GM19455 (cell line): ENCODE data around the gene SLC9A5.

ENCODE experiments used
- ATAC-seq: cut with Tn5 transposase; IDR thresholded peaks from one replicate; pipeline ENCODE4 v1.9.1; 2021; ENCODE audit not compliant: unreplicated experiment

Gene SLC9A5

GRCh38 chr16:67238806-67239470 is 9.8 kb upstream of the SLC9A5 start:
- no peak for ATAC-seq

DNA sequence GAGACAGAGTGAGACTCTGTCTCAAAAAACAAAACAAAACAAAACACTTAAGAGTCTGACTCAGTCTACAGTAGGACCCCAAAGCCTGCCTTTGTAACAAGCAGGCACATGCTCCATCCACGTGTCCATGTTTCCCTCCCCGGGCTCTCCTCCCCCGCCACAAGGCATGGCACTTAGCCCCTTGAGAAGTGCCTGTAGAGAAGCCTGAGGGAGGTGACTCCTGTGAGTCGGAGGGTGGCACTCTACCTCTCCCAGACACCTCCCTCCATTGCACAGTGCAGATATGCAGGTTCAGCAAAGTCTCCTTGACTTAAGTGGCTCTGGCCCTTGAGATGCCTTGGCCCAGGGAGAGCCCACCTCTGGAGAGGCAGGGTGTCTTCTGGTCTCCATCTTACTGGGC is 8.3 kb upstream of the SLC9A5 start:
- ATAC-seq = no peak

- ATAC-seq = no peak
Observed at GRCh38 chr16:67241008-67241900, 7.5 kb upstream of the SLC9A5 start.

GRCh38 chr16:67242138-67242730 is 6.5 kb upstream of the SLC9A5 start:
- no peak for ATAC-seq

DNA sequence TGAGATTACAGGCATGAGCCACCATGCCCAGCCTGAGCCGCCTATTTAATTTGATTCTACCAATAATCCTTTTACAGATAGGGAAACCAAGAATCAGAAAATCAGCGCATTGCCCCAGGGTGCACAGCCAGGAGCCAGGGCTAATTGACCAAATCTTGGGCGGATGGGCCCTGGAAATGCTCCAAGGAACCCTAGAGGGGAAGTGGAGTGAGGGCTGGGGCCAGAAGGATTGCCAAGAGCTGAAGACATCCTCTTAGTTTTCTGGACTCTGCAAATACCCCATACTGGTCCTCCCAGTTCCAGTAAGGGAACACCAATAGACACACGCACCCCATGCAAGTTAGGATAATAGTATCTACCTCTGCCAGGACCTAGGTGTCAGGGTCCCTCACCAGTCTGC is 5.3 kb upstream of the SLC9A5 start:
- no peak for ATAC-seq

DNA sequence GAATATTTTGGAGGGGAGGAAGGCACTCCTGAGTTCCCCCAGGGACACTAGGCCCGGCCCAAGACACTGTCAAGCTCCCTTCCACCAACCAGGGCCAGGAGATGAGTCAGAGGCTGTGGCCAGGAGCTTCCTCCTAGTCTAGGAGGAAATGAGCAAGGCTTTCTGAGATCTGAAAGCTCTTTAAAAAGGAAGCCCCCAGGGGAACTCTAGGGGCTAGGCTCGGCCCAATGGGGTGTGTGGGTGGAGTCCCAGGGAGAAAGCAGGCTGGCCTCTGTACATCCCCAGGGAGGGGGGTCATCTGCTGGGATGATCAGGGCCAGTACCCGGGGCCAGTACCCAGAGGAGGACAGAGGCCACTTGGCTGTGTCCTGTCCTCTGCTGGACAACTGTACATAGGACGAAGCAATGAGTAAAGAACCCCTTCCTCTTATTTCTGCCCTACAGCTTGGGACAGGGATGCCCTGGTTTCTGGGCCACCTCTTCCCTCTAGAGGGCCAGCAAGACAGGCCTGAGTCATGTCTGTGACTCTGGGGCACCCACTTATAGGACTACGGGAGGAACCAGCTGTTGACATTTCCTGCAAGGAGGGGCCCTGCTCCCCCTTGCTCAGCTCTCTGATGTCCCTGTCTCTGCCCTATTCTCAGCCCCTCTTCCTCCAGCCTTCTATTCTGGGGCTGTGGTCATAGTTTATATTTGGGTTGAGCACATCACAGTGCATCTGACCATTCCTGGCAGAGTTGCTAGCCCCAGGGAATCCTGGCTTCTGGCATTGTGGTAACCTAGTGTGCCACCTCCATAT is 4.2 kb upstream of the SLC9A5 start:
- peak; percentile 48 for ATAC-seq

- no peak for ATAC-seq
Observed at GRCh38 chr16:67245186-67245585, 3.6 kb upstream of the SLC9A5 start.

GRCh38 chr16:67245674-67246080 is 3.1 kb upstream of the SLC9A5 start:
- ATAC-seq = no peak

DNA sequence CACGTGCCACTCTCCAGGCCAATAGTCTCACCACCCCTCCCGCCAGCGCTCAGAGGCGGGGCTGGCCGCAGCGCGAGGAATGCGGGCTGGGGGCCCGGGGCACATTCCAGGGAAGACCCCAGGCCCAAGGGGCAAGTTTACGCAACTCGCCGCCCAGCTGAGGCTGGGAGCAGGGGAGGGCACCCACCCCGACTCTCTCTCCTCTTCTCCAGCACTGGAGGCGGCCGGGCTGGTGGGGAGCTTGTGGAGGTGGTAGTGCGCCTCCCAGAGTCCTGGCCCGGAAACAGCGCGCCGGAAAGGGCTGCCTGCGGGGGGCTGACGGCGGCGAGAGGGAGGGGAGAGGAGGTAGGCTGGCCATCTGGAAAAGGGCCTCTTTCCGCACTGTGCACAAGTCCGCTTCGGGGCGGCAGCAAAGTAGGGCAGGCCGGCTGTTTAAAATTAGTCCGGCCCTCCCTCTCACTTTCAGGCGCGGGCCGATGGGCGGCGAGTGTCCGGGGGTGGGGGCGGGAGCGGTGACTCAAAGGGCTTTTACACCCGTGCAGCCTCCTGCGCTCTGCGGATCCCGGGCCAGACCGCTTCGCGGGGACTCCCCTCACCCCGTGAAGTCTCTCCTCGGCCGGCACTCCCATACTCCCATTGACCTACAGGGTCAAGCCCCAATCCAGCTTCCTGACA is 2.6 kb upstream of the SLC9A5 start:
- ATAC-seq = peak; percentile 29

- peak; percentile 1 for ATAC-seq
Observed at GRCh38 chr16:67246756-67247191, 2.0 kb upstream of the SLC9A5 start.

DNA sequence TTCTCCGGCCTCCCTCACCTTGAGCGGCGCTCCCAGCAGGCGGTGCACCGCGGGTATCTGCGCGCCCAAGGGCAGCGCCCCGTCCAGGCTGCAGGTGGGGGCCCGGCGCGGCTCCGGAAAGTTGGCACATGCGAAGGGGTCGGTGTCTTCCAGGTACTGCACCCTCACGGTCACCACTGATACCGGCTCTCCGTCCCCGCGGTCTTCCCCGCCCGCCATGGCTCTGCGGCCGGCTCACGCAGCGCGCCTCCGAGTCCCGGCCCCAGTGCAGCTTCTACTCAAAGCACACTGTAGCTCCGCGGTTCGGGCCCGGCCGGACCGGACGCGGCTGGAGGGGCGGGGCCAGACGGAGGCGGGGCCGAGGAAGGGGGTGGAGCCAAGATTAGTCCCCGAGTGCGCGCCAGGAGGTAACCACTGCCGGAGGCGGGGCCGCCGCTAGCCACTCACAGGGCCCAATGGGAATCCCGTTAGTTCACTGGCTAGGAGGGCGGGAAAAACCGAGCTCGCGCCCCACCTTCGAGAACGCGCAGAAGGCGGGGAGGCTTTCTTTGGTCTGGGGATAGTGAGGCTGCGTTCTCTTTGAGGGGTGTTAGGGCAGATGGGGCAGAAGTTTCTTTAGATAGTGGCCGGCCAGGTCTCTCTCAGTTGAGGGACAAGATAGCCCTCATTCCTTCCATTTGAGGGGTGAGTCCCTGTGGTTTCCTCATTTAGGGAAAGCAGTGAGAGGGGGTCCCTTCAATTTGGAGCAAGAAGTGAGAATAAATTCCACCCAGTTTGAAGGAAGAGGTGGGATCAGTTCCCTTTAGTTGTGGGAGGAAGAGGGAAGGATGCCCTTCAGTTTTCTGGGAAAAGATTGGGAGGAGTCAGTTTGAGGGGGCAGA is 1.3 kb upstream of the SLC9A5 start, which contains the start of gene FHOD1:
TSS of gene FHOD1 (minus strand) at position 290 of the 881 bp plus-strand sequence. CDS start at position 219, 71 bp downstream.
- peak; percentile 45 for ATAC-seq

- no peak for ATAC-seq
Observed at GRCh38 chr16:67248073-67248400, 742 bp upstream of the SLC9A5 start.

DNA sequence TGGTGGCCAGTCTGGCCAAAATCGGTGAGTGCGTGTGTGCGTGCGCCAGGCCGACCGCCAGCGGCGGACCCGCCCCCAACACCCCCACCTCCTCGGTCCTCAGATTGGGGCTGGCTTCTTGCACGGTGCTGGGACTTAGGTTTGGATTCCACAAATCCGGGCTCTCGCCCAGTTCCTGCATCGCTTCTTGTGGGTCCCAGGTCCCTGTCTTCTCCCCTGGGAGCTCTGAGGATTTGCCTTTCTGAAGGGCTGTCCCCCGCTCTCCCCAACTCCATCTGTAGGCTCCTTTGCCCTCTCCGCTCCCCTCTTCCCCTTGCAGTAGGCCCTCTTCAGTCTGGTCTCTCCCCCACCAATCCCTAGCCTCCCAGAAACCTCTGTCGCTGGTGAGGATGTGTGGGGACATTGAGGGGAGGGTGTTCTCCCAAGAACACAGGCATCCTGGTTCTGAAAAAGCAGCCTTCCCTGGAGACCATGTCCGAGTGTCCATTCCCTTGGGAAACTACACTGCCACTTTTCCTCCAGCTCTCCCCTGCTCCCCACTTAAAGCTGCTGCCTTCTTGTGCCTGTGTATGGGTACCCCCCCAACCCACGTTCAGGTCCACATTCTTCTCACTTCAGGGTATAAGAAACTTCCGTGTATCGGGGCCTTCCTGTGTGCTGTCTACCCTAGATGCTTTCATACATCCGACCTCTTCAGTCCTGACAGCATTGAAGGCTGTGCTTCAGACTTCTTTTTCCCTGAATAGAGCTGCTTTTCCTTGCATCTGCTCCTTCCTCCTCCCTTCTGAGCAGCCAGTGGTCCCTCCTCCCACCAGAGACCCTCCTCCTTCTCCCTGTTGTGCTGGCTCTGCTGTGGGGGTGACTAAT is 632 bp downstream of the SLC9A5 start:
- no peak for ATAC-seq

- no peak for ATAC-seq
Observed at GRCh38 chr16:67250045-67250327, 1.2 kb downstream of the SLC9A5 start.

DNA sequence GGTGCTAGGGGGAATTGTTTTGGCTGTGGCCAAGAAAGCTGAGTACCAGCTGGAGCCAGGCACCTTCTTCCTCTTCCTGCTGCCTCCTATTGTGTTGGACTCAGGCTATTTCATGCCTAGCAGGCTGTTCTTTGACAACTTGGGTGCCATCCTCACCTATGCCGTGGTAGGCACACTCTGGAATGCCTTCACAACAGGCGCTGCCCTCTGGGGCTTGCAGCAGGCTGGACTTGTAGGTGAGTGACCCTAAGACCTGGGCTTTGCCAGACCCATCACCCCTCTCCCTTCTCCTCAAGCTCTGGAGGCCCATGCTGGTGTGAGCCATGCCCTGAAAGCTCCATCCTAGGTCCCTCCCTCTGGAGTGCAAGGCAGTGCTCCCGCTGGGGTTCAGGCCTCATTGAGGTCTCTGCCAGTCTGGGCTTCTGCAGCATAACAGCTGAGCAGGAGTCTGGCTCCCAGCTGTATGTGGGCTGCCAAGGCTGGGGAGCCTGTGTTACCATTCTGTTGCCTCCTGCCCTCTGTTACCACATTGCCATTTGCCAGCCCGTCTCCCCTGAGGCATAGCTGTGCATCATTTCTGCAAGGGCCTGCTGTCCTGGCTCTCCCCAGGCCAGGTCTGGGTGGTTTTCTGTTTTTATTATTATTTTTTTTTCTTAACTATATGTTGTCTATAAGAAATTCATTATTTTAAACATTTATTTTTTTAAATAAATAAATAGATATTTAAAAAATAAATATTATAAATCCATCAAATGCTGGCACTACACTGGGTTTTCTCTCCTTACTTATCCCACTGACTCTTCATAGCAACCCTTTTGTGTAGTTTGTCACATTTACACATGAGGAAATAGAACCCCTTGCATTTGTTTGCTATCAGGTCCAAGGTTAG is 4.1 kb downstream of the SLC9A5 start:
- no peak for ATAC-seq

- ATAC-seq = no peak
Observed at GRCh38 chr16:67254801-67255552, 6.2 kb downstream of the SLC9A5 start.

- no peak for ATAC-seq
Observed at GRCh38 chr16:67255553-67256221, 6.9 kb downstream of the SLC9A5 start.
